A549 treated with AZD2906 at 1 μM for 4 hours (cell line): ENCODE measurements around the gene SLC23A1. TPM values are rescaled to one million over a fixed set of nuclear protein-coding genes. Genes with fewer than 3 reads are reported as not detected.

ENCODE experiments used
- total RNA-seq: library from RNA; stranded (reverse); fragments of 200-300 nt; extraction: Qiagen RNA extraction; gene quantifications from 5 replicates; pipeline ENCODE4 v1.2.3, GENCODE V29; 2022

Gene SLC23A1
- total RNA-seq: 1.1 to 1.7 TPM (median 1.3 TPM) in 5 replicates

GRCh38 chr5:139383275-139383992, at the start of gene SLC23A1:
TSS of gene SLC23A1 (minus strand) at chr5:139383297. CDS start at chr5:139383253, 44 bp downstream.

GRCh38 chr5:139403787-139404483, 20.8 kb upstream of the SLC23A1 start, which contains the start of gene SPATA24:
TSS of gene SPATA24 (minus strand) at chr5:139404089. CDS start at chr5:139404060, 29 bp downstream.

GRCh38 chr5:139394654-139395566, 11.8 kb upstream of the SLC23A1 start, which contains the start of gene PROB1:
TSS of gene PROB1 (minus strand) at chr5:139395104. CDS start at chr5:139395081, 23 bp downstream.

GRCh38 chr5:139389701-139390638, 6.9 kb upstream of the SLC23A1 start, which contains the start of gene MZB1:
TSS of gene MZB1 (minus strand) at chr5:139389913. CDS start at chr5:139389856, 57 bp downstream.

GRCh38 chr5:139341689-139342422, 41.2 kb downstream of the SLC23A1 start, which contains the start of gene PAIP2:
TSS of gene PAIP2 (plus strand) at chr5:139341854. CDS start at chr5:139363785, 21,931 bp downstream.

Other genes starting within 250 kb of the SLC23A1 start
- gene SIL1, start 184.9 kb downstream of the SLC23A1 start, total RNA-seq: 24.6 to 26.7 TPM (median 26.5 TPM) in 5 replicates
- 155 to 183 TPM (median 175 TPM) in 5 replicates for gene MATR3, start 89.6 kb downstream of the SLC23A1 start, total RNA-seq
- gene PAIP2, start 41.4 kb downstream of the SLC23A1 start, total RNA-seq: 75.2 to 96.5 TPM (median 82.7 TPM) in 5 replicates
- gene MZB1, start 6.6 kb upstream of the SLC23A1 start, total RNA-seq: 0.07 to 0.11 TPM (median 0.09 TPM) in 3 of 5 replicates, not detected in the others
- gene PROB1, start 11.8 kb upstream of the SLC23A1 start, total RNA-seq: 0.16 to 0.24 TPM (median 0.19 TPM) in 5 replicates
- 4.6 to 5.3 TPM (median 4.9 TPM) in 5 replicates for gene SPATA24, start 20.8 kb upstream of the SLC23A1 start, total RNA-seq
- 5.8 to 8.8 TPM (median 7.1 TPM) in 5 replicates for gene DNAJC18, start 56.2 kb upstream of the SLC23A1 start, total RNA-seq
- not detected in 5 replicates for gene ECSCR, start 79.4 kb upstream of the SLC23A1 start, total RNA-seq
- gene SMIM33, start 87.7 kb upstream of the SLC23A1 start, total RNA-seq: not detected in 5 replicates
- 0.78 to 1.0 TPM (median 1.00 TPM) in 5 replicates for gene STING1, start 99.5 kb upstream of the SLC23A1 start, total RNA-seq
- gene UBE2D2, start 178.0 kb upstream of the SLC23A1 start, total RNA-seq: 112 to 171 TPM (median 165 TPM) in 5 replicates